ENCODE data around the gene SAMD4A. TPM values are rescaled to one million over a fixed set of nuclear protein-coding genes. Genes with fewer than 3 reads are reported as not detected.

Gene SAMD4A
- total RNA-seq, 1 experiment from 2014 or later, result 8.7 TPM

DNA sequence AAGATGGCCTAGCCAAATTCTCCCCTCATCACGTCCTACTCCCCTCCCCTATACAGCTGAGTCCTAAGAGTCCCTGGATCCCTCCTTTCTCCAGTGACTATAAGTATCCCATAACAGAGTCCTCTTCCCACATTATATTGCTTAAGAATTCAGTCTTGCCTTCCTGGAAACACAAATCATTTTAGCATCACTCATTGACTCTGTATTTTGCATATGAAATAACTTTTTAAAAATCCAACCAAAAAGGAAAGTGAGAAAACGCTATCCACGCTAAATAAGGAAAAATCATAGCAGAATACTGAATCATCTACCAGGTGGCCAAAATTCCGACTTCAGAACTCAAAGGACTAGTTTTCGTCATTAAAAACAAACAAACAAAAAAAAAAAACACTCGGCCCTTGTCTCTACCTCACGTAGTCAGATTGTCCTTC, 205.5 kb downstream of the SAMD4A start:
- DNase-seq, result no peak
- Histone ChIP-seq H3K36me3 (peaks cover 18% of the 10 kb centered on the region), H3K27me3 (no peaks in the 10 kb centered on the region), H3K9me3 (no peaks in the 10 kb centered on the region), H3K4me3 (no peak overlapping the region)

DNA sequence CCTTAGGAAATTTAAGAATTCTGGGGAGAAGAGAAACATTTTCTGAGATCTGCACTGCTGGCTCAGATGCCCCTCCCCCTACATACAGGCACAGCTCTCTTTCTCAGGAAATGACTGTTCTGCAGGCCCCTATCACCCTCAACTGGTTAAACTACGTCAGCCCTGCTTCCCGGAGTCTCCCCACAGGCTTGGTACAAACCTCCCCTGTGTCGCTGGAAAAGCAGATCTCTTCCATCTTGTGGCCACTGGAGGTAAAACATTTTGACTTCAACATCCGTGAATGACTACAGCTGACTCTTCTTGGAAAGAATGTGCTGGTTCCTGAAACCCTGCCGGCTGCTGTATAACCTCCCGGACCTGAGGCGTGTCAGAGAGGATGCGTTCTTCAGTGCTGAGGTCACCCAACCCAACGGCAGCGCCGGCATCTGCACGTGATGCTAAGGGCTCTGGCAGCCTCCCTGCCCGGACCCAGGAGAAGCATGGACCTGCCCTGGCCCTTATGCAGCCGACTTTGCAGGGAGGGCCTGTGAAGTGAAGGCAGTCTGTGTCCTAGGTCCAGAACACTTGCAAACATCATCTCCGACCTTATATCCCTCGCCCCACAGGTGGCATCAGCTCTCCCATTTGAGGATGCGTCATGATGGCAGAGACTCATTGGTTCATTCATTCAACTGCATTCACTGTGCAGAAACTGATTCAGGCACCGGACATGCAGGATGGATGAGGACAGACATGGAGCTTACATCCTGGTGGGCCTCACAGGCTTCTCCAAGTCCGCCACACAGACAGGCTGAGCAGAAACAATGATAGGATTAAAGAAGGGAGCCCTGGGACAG, 206.5 kb downstream of the SAMD4A start:
- DNase-seq, result peak; percentile 93
- Histone ChIP-seq H3K4me3 (no peak overlapping the region), H3K36me3 (peaks cover 18% of the 10 kb centered on the region), H3K9me3 (no peaks in the 10 kb centered on the region), H3K27me3 (no peaks in the 10 kb centered on the region)

DNA sequence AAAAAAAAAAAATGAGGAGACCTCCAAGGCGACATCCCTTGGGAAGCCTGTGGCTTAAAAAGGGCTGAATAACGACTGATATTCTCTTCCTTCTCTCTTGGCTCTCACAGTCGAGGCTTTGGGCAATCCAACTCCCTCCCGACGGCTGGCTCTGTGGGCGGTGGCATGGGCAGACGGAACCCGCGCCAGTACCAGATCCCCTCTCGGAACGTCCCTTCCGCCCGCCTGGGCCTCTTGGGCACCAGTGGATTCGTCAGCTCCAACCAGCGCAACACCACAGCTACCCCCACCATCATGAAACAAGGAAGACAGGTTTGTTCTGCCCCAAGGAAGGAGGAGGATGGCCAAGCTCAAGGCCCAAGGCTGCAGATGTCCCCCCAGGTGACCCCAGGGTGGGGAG, 207.9 kb downstream of the SAMD4A start:
- Histone ChIP-seq H3K36me3 (peaks cover 18% of the 10 kb centered on the region), H3K4me3 (no peak overlapping the region), H3K27me3 (no peaks in the 10 kb centered on the region), H3K9me3 (no peaks in the 10 kb centered on the region)
- DNase-seq, result no peak

DNA sequence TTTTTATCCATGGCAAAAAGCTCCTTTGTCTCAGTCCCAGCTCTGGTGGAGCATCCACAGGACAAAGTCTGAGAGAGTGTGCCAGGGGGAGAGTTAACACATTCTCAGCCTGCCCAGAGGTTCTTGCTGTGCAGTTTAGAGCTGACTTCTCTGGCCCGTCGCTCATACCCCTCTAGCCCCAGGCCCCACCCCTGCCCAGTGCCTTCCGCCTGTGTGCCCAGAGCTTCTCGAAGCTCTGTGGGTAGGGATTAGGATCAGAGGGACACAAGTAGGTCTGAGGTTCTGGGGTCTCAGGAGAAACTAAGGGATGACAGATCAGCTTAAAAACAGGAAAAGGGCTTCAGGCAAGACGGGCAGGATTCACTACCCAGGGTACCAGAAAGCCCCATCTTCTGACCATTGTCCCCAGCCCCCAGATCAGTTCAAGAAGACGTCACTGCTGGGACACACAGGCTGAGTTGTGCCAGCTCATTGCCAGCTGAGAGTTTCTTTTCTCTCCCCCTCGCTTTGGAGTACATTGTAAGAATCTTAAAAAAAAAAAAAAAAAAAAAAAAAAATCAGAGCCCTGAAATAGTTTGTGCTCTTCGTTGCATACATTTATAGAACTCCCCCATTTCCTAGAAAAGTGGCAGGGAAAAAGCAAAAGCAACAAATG, 208.7 kb downstream of the SAMD4A start:
- DNase-seq, result no peak
- H3K27me3 ChIP-seq, result no peaks in the 10 kb centered on the region
- H3K9me3 ChIP-seq, result no peaks in the 10 kb centered on the region
- H3K4me3 ChIP-seq, result no peak overlapping the region
- H3K36me3 ChIP-seq, result peaks cover 18% of the 10 kb centered on the region

DNA sequence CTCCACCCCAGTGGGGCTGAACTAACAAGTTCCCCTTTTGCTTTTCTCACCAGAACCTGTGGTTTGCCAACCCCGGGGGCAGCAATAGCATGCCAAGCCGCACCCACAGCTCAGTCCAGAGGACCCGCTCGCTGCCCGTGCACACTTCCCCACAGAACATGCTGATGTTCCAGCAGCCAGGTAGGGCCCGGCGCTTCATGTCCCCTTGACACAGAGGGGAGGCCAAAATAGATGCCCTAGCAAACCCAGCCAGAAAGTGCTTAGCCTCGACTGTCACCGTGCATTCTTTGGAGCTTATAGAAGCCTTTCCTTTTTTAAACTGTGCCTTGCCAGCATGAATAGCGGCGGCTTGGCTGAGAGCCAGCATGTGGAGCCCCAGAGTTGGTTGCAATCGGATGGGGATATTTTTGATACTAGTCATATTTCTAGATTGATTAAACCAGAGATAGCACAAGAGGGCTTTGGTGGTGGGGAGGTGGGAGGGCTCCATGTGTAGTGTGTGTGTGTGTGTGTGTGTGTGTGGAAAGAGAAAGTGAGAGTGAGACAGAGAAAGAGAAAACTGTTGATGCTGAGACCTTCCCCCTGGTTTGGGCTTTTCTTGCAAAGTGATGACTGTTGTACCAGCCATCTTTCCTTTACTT, 209.6 kb downstream of the SAMD4A start:
- Histone ChIP-seq H3K36me3 (peaks cover 16% of the 10 kb centered on the region), H3K9me3 (no peaks in the 10 kb centered on the region), H3K27me3 (no peaks in the 10 kb centered on the region), H3K4me3 (no peak overlapping the region)
- peak; percentile 68 for DNase-seq

DNA sequence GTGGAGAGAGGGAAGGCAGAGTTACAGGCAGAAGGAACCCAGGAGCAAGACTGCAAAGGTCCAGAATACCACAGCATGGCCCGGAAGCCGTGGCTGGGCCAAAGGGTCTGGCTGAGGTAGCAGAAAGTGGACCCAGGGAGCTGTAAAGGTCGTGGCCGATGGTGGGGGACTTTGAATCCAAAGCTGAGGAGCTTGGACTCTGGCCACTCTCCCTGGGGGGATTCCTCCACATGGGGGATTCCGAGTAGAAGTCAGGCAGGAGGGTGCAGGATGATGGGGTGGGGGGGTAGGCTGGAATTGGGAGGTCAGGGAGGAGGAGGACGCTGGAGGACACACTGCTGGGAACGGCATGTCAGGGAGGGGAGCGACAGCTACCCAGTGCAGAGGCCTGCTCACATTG, 210.5 kb downstream of the SAMD4A start:
- H3K4me3 ChIP-seq, result no peak overlapping the region
- no peaks in the 10 kb centered on the region for H3K27me3 ChIP-seq
- peaks cover 13% of the 10 kb centered on the region for H3K36me3 ChIP-seq
- no peaks in the 10 kb centered on the region for H3K9me3 ChIP-seq
- no peak for DNase-seq

DNA sequence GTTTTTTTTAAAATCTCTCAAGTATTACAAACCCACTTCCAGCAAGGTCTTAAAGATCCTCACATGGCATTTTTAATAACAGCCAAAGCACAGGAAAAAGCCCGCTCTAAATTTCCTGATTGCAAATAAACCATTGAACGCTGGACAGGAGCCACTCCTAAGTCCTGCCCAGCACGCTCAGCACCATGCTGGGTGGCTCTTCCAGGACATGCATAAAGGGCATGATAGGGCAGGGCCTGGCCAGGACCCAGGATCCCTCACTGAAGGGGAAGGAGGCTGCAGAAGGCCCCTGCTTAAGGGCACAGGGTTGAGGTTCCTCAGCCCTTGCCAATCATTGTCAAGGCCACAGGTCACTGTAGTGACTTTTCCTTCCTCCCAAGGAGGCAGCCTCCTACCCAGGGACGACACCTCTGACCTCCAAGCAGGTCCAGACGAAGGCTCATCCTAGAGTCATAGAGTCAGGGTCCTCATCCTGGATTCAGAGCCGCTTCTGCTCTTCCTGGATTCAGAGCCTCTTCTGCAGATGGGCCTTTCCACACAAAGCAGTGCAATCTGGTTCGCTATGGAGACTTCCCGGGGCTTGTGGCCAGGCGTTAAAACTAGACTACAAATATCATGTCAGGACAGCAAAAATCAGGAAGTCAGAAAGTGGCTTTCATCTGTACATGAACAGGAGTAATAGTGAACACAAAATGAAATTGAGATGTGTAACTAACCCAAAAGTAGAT, 211.9 kb downstream of the SAMD4A start:
- DNase-seq, result no peak
- H3K9me3 ChIP-seq, result no peaks in the 10 kb centered on the region
- no peaks in the 10 kb centered on the region for H3K27me3 ChIP-seq
- H3K4me3 ChIP-seq, result no peak overlapping the region
- peaks cover 12% of the 10 kb centered on the region for H3K36me3 ChIP-seq

DNA sequence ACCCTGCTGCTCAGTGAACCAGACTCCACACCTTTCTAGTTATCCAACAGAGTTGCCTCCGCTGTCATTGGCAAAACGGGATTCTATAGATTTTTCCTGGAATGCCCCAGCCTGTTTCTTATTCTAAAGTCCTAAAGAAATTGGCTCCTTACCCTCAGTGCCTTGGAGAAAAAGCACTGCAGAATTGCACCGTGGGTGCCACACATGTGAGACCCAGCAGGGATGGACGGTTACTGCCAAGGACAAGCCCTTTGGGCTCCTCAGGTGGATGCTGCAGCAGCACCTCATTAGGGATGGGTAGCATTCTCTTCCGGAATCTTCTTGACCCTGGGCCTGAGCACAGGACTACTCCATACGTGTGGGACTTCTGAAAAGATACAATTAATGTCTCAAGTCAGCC, 214.2 kb downstream of the SAMD4A start:
- H3K4me3 ChIP-seq, result no peak overlapping the region
- peaks cover 2% of the 10 kb centered on the region for H3K36me3 ChIP-seq
- H3K27me3 ChIP-seq, result no peaks in the 10 kb centered on the region
- no peak for DNase-seq
- no peaks in the 10 kb centered on the region for H3K9me3 ChIP-seq

DNA sequence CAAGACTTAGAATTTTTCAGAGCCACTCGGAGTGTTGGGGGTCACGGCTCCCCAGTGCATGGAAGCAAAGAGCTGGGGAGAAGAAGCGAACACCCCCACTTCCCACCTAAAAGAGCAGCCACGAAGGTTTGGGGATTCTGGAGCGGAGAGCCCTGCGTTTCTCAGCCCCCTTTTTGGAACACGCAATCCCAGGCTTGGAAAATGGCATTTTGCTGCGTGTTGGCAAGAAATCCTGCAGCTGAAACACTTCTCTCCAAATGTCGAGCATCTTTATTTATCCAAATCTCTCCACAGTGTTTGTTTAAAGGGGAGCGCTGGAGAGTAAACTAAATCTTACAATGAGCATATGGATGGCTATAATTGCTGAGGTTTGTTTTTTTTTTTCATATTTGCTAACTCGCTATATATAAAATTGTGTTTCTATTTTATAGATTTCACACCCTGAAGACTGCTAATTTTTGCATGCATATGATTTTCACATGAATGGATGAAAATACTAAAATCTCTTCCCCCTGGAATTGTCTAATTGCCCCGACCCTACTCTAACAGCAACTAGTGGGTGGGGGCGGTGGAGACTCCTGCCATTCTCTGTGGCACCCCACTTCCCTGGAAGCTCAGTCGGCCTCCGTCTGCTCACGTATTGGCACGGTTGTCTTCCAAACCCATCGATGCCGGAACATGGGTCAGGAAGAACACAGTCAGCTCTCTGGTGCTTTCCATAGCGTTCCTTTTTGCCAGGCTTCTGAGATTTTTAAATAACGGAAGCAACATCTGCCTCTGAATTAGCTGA, 215.2 kb downstream of the SAMD4A start:
- no peaks in the 10 kb centered on the region; the same call in 1 of the 2 replicates for H3K36me3 ChIP-seq
- no peaks in the 10 kb centered on the region for H3K27me3 ChIP-seq
- no peak for DNase-seq
- no peak overlapping the region for H3K4me3 ChIP-seq
- H3K9me3 ChIP-seq, result no peaks in the 10 kb centered on the region

DNA sequence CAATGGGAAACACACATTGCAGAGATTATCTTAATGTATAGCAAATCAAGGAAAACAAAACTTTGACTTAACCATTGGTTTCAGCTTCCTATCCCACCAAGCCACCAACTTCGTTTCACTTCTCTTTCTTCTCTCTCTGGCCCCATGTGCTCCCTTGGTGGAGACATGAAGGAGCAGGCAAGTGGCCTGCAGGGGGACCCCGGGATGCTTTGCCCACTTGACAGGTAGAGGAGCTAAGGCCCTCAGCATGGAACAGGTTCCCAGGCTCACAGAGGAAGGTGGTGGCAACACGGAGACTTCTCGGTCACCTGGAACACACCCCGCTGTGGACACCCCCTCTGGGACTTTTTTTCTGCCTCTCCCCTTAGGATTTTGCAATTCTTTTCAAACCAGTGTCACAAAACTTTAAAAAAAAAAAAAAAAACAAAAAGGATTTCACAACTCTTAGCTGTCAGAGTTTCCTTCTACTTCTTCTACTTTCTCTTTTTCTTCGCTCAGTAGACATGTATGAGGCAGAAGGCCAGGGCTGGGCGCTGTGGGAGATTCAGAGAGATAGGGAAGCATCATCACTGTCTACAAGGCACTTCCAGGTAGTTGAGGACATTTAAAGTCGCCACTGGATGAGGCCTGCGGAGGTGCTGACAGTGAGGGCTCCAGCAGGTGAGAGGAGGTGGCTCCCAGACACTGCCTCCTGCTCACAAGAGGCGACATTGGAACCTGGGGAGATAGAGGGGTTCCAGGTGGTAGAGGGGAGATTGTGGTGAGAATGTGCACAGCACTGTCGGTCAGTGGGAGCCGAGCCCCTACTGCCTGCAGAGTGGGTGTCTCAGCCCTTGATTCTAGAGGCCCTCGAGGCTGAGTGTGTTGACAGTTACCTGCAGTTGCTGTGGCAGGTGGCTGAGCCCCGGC, 216.1 kb downstream of the SAMD4A start:
- Histone ChIP-seq H3K27me3 (no peaks in the 10 kb centered on the region), H3K4me3 (no peak overlapping the region), H3K9me3 (no peaks in the 10 kb centered on the region), H3K36me3 (no peaks in the 10 kb centered on the region; the same call in 1 of the 2 replicates)
- no peak for DNase-seq

DNA sequence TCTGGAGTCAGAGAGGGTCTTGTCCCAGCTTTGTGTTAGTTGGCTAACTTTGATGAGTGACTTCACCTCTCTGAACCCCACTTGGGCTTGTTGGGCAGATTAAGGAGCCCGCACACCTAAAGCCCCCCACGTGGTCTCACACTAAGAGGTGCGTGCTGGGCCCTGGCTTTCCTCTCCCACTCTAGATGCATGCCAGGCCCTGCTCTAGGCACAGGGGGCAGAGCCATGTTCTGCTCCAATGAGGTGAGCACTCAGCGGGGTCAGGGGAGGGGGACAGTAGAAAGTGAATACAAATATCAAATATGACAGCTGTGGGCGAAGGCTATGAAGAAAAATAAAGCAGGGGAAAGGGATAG, 216.7 kb downstream of the SAMD4A start:
- H3K4me3 ChIP-seq, result no peak overlapping the region
- H3K27me3 ChIP-seq, result no peaks in the 10 kb centered on the region
- no peak for DNase-seq
- no peaks in the 10 kb centered on the region for H3K9me3 ChIP-seq
- no peaks in the 10 kb centered on the region; the same call in 1 of the 2 replicates for H3K36me3 ChIP-seq

DNA sequence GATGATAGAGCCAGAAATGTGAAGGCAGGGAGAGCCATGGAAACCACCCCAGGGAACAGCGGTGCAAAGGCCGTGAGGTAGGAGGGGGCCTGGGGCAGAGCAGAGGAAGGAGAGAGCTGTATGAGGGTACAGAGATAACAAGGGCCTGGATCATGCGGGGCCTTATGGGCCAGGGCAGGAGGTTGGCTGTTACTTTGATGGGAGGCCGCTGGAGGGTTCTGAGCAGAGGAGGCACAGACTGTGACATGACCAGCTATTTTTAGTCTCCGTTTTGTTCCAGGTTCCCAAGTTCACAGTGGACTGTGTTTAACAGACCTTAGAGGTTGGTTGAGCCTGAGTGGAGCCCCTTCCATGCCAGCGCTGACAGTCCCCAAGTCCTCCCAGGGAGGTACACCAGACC, 217.1 kb downstream of the SAMD4A start:
- DNase-seq, result no peak
- no peaks in the 10 kb centered on the region for H3K36me3 ChIP-seq

DNA sequence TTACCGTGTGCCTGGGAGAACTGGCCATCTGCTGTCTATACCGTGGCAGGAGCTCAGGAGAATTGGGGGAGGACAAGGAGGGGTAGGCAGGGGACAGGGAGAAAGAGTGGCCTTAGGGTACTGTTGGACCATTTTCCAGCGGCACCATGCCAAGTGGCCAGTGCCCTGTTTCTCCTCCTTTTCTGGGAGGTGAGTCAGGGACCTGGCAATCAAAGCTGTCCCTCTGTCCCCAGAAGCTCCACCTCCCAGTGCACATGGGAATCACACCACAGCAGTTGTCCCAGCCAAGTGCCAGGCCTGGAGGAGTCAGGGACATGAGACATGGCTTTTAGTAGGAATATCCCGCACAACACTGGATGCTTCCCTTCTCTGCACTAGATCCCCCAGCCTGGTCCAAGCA, 217.7 kb downstream of the SAMD4A start:
- H3K4me3 ChIP-seq, result no peak overlapping the region
- no peaks in the 10 kb centered on the region for H3K27me3 ChIP-seq
- no peaks in the 10 kb centered on the region for H3K36me3 ChIP-seq
- no peak for DNase-seq
- H3K9me3 ChIP-seq, result no peaks in the 10 kb centered on the region

More for the DNA sequence above, 217.1 kb downstream of the SAMD4A start:
- Histone ChIP-seq H3K27me3 (no peaks in the 10 kb centered on the region), H3K4me3 (no peak overlapping the region), H3K9me3 (no peaks in the 10 kb centered on the region)

DNA sequence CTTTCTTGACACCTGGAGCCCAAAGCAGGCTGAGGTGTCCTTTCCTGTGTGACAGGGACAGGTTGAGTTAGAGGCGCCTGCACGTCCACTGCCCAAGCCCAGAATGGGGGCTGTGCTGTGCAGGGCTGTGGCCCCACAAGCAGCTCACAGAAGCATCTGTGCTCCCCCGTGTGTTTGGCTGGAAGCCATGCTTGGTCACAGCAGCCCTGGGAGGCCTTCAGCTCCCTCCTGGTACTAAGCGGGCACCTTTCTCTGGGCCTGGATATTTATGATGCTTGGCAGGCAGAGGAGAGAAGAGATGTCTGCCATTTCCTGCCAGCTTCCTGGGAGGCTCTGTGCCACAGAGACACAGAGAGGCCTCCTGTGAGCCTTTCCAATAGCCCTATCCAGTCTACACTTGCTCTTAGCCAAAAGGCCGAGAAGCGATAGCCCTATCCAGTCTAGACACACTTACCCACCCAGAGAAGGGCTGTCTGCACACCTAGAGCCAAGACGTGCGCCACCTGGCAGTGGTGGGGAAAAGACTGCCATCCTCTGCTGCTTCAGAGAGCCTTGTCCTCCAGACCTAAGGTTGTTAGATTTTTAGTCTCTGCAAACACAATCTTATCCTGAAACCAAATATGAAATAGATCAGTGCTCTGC, 218.3 kb downstream of the SAMD4A start:
- no peaks in the 10 kb centered on the region for H3K27me3 ChIP-seq
- H3K9me3 ChIP-seq, result no peaks in the 10 kb centered on the region
- no peak overlapping the region for H3K4me3 ChIP-seq
- H3K36me3 ChIP-seq, result no peaks in the 10 kb centered on the region
- no peak for DNase-seq

Measured in MG63 (cell line).